Left hindlimb (tissue), 1 donor: ENCODE measurements around the gene NPIPB8.
A peak's percentile ranks its signal among the peaks of the same experiment; 100 is the strongest.
"Not testable (repeated sequence)": the region's sequence is repeated elsewhere in the genome, so short reads cannot be mapped to it uniquely, and the experiment has no call there.

Source experiments
- DNase-seq: peaks from one replicate; pipeline ENCODE4 v3.0.0-alpha.2; 2018

The NPIPB8 gene

GRCh38 chr16:28607116-28607623 is 30.7 kb upstream of the NPIPB8 start:
- DNase-seq, result no peak

- not testable (repeated sequence) for DNase-seq
Measured at GRCh38 chr16:28607681-28608495, 30.0 kb upstream of the NPIPB8 start.

GRCh38 chr16:28608496-28608808 is 29.4 kb upstream of the NPIPB8 start:
- DNase-seq, result not testable (repeated sequence)

DNA sequence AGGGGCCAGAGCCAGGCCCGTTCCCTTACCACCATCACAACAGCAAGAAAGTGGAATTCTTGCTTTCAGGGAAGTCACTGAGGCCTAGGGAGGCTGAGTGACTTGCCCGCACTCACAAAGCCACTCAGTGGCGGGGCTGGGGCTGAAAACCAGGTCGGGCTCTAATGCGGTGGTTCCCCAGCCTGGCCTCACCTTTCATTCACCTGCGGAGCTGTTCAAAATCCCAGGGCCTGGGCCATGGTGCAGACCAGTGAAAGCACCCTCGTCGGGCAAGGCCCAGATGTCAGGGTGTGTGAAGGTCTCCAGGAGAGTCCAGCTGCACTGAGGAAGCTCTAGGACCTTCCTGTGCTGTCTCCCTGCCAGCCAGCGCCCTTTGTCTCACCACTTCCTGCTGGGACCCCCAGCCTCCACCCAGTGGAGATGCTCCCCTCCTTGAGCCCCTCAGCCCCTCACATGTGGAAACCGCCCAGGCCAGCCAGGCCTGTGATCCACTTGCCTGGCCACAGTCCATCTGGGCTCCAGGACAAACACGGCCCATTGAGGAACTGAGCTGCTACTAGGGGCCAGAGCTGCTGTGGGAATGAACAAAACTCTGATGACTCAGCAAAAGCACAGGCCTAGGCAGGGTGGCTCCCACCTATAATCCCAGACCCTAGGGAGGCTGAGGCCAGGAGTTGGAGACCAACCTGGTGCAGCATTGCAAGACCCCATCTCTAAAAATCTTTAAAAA is 28.8 kb upstream of the NPIPB8 start:
- DNase-seq, result not testable (repeated sequence)

- peak; percentile 45 for DNase-seq
Measured at GRCh38 chr16:28609631-28610594, 28.0 kb upstream of the NPIPB8 start, which contains the start of gene SULT1A1. Gene SULT1A1, minus strand, starts transcription at chr16:28610044. Its CDS starts 1,189 bp downstream, at chr16:28608855.

DNA sequence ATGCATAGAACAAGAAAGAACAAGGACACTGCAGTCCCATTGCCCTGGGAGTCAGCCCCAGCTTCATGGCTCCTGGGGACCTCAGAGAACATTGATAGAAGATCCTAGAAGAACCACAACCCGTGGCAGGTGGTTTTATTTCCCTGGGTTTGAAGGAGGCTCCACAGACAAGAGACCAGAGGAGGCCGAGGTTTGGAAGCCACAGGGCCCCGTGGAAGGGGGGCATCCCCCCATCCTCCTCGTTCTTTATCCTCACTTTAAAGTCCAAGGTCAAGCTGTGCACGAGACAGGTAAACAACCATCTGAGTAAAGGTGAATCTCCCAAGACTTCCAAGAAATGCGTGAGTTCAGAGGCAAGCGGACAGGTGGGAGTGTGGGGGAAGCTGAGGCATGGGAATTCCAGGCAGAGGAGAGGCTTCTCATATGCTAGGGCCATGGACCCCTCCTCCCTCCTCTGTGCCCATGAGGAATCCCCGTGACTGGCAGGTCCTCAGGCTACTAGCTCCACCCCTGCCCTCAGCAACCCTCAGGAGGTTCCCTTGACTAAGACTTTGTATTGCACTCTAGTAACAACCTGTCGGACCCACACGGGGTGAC is 27.2 kb upstream of the NPIPB8 start:
- no peak for DNase-seq

DNA sequence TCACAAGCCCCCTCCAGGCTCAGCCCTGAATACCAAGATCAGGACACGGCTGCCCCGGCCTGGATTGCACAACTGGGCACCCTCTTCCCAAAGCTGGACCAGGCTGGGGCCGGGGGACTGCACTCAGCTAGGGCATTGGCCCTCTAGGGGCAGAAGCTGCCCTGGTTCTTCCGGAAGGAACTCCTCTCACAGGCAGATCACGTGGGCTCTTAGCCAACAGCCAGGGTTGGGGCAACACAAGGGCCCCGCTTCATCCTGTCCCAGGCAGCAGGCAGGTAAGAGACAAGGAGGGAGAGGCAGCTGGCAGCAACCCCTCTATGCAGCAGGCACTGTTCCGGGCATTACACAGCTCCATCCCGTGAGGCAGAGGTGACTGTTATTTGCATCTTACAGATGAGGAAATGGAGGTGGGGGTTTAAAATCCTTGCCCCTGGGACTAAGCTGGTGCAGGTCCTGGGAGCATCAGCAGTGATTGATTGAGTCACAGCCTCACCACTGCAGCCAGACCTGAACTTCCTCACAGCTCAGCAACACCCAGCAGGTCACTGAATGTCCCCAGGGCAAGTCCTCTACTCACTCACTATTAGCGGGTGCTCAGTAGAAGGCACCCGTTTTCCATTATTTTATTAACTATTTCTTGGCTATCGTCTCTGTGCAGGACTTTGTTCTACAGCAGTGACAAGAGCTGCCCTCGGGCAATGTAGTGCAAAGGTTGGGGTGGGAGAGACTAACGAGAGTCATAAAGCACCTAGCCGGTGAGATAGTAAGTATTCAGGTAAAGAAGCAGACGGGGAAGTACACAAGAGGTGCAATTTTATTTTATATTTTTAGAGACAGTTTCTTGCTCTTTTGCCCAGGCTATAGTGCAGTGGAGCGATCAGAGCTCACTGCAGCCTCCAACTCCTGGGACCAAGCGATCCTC is 25.2 kb upstream of the NPIPB8 start:
- not testable (repeated sequence) for DNase-seq

GRCh38 chr16:28613912-28614311 is 24.0 kb upstream of the NPIPB8 start:
- DNase-seq, result not testable (repeated sequence)

DNA sequence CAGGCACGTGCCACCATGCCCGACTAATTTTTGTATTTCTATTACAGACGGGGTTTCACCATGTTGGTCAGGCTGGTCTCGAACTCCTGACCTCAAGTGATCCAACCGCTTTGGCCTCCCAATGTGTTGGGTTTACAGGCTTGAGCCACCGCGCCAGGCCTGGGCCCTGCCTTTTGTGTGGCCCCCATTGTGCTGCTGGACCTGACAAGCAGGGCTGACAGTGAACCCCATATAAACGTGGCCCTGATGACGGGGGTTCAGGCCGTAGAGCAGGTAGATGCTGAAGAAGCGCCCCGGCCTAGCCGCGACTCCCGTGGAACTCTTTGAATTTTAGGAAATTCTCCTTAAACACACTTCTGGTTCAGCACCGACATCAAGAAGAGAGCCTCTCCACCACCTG is 23.3 kb upstream of the NPIPB8 start:
- DNase-seq, result not testable (repeated sequence)

GRCh38 chr16:28615486-28616223 is 22.2 kb upstream of the NPIPB8 start:
- peak; percentile 33 for DNase-seq

DNA sequence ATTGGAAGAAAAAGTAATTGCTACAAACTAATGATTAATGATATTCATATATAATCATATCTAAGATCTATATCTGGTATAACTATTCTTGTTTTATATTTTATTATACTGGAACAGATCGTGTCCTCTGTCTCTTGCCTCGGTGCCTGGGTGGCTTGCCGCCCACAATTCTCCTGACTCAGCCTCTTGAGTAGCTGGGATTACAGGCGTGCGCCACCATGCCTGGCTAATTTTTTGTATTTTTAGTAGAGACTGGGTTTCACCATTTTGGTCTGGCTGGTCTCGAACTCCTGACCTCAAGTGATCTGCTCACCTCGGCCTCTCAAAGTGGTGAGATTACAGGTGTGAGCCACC is 21.7 kb upstream of the NPIPB8 start:
- DNase-seq, result not testable (repeated sequence)

DNA sequence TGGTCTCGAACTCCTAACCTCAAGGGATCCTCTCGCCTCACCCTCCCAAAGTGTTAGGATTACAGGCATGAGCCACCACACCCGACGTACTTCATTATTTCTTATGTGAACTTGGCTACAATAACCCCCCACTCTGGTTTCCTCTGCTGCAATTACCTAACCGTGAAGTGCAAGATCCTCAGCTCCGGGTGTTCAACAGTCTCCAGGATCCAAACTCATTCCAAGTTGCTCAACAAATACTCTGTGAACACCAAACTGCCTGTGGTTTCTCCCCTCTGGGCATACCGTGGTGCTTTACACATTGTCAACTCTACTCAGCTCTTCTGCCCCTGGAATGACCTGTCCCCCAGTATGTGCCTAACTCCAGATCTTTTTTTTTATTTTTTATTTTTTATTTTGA is 21.2 kb upstream of the NPIPB8 start:
- DNase-seq, result no peak

DNA sequence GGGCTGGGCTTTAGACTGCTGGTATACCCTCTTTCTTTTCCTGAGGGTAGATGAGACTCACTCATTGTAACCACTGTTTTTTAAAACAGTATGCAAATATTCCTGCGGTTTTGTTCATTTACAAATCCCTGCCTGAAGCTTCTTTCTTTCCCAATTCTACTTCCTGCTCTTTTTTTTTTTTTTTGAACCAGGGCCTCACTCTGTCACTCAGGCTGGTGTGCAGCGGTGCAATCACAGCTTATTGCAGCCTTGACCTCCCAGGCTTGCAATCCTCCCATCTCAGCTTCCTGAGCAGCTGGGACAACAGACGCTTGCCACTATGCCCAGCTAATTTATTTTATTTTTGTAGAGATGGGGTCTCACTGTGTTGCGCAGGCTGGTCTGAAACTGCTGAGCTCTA is 20.0 kb upstream of the NPIPB8 start:
- no peak for DNase-seq

- not testable (repeated sequence) for DNase-seq
Measured at GRCh38 chr16:28620316-28620715, 17.5 kb upstream of the NPIPB8 start.

- DNase-seq, result no peak
Measured at GRCh38 chr16:28621481-28622155, 16.2 kb upstream of the NPIPB8 start.

DNA sequence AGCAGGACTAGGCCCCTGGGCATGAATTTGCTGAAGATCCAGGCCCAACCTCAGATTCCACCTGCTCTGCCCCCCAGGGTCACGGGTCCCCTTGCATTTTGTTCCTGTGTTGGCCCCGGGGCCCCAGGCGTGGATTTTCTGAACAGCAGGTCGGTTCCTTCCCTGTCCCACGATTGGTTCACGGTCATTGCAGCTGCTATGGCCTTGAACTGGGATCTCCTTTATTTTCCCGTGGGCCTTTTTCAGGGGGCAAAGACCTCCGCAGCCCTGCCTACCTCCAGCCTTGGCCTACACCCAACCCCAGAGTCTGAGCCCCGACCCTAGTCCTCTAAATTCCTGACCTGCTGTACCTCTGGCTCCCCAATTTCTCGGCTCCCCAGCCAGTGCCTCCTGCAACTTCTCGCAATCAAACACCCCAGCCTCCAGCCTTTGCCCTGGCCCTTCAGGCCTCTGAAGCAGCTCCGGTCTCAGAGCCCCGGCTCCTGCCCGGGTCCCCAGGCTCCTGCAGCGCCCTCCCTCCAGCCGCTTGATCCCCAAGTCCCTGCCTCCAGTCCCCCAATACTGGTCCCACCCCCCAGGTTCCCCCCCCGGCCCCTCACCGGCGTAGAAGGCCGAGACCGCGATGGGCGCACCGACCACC is 15.2 kb upstream of the NPIPB8 start:
- DNase-seq, result not testable (repeated sequence)

DNA sequence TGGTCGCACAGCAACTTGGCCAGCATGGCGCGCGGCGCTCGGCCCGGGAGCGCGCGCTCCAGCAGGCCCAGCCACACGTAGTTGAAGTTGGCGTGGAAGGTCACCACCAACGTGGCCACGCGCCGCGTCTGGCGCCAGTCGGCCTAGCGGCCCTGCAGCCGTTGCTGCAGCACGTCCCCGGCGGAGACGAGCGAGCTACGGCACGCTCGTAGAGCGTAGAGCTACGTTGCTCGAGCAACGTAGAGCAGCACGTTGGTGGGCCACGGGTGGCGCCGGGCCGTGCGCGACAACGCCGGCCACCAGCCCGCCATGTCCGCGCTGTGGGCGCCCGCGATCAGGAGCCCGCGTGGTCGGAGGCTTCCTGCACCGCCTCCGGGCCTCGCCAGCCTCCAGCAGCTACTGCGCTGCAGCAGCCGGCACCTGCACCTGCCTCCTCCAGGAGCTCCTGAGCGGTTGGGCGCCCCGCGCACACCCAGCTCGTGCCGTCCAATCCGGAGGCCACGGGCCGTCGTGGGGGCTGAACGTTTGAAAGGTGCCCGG is 14.6 kb upstream of the NPIPB8 start:
- peak; percentile 43 for DNase-seq

DNA sequence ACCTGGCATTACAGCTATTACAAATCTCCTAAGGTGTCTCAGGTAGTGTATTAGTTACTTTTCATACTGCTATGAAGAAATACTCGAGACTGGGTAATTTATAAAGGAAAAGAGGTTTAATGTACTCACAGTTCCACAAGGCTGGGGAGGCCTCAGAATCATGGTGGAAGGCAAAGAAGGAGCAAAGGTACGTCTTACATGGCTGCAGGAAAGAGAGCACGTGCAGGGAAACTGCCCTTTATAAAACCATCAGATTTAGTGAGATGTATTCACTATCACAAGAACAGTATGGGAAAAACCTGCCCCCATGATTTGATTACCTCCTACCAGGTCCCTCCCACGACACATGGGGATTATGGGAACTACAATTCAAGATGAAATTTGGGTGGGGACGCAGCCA is 7.0 kb upstream of the NPIPB8 start:
- DNase-seq, result not testable (repeated sequence)
